Subcutaneous adipose tissue (tissue), 4 donors: ENCODE measurements around the gene WDR73. TPM values are rescaled to one million over a fixed set of nuclear protein-coding genes. Genes with fewer than 3 reads are reported as not detected.

Source experiments
- CTCF ChIP-seq: fragments of 450-650 bp; IDR thresholded peaks from one replicate; pipeline ENCODE4 v1.5.1; 2016; ENCODE audit warnings: low read depth, mild to moderate bottlenecking, control low read depth, antibody characterized with exemption, moderate library complexity
- total RNA-seq, 4 donors: library from RNA; depleted of rRNA; stranded (reverse); fragments of >200 nt; gene quantifications; one replicate each; pipeline ENCODE4 v1.1.0, GENCODE V29; 2016

WDR73 gene
- total RNA-seq, 4 donors from 2014 or later, result 9.5 to 19.8 (median 15.8) TPM

DNA sequence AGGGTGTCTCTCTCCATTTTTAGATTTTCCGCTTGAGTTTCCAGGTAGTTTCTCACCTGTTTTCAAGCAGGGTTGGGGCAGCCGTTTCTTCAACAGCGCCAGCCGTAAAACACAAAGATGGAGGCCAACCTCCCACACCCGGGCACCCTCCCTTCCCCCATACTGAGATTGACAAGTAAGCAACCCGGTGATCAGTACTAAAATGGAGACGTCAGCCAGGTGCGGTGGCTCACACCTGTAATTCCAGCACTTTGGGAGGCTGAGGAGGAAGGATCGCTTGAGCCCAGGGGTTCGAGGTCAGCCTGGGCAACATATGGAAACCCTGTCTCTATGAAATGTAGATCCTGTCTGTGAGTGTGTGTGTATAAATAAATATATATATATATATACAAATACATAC lies 54.2 kb downstream of the WDR73 start:
- TF ChIP-seq CTCF, result no peak

DNA sequence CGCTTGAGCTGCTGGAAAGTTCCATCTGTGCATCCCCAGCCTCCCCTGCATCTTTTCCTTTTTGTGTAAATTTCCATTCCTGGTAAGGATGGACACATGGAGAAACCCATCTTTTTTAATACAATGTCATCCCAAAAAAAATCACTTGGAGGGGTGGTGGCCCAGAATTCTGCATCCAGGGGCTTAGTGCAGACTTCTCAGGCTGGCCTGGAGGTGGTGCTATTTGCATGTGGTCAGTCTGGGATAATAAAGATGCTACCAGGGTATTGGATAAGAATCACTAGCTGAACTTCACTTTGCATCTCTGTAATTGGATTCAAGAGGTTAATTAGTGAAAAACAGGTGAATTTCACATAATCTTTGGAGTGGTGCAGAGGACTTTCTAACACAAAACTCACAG lies 55.1 kb downstream of the WDR73 start:
- TF ChIP-seq CTCF, result no peak

DNA sequence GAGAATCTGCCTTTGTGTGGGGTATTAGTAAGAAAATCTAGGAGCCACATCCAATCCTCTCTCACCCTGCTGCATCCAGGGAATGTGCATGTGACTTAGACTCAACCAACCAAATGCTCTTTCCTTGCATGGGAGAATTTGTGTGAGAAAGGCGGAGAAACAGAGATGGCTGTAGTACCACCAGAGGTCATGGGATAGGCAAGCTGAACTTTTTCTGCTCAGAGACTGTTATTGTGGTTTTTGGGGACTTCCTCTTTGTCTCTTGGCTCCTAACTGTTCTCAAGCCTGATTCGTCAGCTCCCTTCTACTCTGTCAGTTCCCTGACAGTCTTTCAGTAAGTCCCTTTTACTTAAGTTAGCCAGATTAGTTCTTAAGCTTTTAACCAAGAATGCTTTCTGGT lies 55.8 kb downstream of the WDR73 start:
- TF ChIP-seq CTCF, result no peak

- no peak for TF ChIP-seq CTCF
These were observed 56.8 kb downstream of the WDR73 start for GRCh38 chr15:84597296-84597695.

- no peak for TF ChIP-seq CTCF
These were observed 58.4 kb downstream of the WDR73 start for GRCh38 chr15:84595660-84596059.

DNA sequence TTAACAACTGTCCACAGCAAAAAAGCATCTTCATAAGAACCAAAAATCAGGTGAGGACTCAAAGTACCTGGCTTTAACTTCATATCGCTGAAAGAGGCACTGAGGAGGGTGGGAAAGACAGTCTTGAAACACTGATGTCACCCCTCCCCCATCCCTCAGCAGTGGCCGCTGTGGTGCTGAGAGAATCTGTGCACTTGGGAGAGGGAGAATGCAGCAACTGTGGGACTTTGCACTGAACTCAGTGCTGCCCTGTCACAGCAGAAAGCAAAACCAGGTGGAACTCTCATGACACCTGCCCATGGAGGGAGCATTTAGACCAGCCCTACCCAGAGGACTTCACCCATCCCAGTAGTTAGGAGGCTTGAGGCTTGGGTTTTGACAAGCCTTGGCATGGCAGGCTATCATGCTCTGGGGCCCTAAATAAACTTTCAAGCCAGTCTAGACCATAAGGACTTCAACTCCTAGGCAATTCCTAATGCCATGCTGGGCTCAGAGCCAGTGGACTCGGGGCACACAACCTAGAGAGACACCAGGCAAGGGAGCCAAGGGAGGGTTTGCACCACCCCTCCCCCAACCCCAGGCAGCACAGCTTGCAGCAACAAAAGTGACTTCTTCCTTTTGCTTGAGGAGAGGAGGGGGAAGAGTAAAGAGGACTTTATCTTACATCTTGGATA lies 59.3 kb downstream of the WDR73 start:
- no peak for TF ChIP-seq CTCF

- no peak for TF ChIP-seq CTCF
These were observed 62.3 kb downstream of the WDR73 start for GRCh38 chr15:84591815-84592214.
